Fibroblast of pulmonary artery (primary cell): ENCODE results near the gene PRSS12.

Source experiments
- DNase-seq: peaks from one replicate; pipeline ENCODE4 v3.0.0-alpha.2; 2010; ENCODE audit warnings: low read depth
- H3K4me3 ChIP-seq: replicated peaks from 2 replicates; pipeline ENCODE4 v1.5.1; 2011; ENCODE audit warnings: low read depth, mild to moderate bottlenecking, control low read depth, low read length, moderate library complexity
- TF ChIP-seq, protein P1 (sequence below): IDR thresholded peaks from 2 replicates; pipeline ENCODE4 v1.5.1; 2011; ENCODE audit warnings: mild to moderate bottlenecking, control low read depth, low read length, inconsistent platforms; ENCODE audit errors: missing control alignments

Gene PRSS12

GRCh38 chr4:118249890-118250289, 102.9 kb downstream of the PRSS12 start:
- no peak overlapping the region for H3K4me3 ChIP-seq
- TF ChIP-seq, protein P1, sequence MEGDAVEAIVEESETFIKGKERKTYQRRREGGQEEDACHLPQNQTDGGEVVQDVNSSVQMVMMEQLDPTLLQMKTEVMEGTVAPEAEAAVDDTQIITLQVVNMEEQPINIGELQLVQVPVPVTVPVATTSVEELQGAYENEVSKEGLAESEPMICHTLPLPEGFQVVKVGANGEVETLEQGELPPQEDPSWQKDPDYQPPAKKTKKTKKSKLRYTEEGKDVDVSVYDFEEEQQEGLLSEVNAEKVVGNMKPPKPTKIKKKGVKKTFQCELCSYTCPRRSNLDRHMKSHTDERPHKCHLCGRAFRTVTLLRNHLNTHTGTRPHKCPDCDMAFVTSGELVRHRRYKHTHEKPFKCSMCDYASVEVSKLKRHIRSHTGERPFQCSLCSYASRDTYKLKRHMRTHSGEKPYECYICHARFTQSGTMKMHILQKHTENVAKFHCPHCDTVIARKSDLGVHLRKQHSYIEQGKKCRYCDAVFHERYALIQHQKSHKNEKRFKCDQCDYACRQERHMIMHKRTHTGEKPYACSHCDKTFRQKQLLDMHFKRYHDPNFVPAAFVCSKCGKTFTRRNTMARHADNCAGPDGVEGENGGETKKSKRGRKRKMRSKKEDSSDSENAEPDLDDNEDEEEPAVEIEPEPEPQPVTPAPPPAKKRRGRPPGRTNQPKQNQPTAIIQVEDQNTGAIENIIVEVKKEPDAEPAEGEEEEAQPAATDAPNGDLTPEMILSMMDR = no peak
- no peak for DNase-seq

GRCh38 chr4:118237531-118237930, 115.3 kb downstream of the PRSS12 start:
- TF ChIP-seq, protein P1 = no peak
- H3K4me3 ChIP-seq = no peak overlapping the region
- no peak for DNase-seq

- no peak for DNase-seq
- TF ChIP-seq, protein P1 = no peak
- no peak overlapping the region for H3K4me3 ChIP-seq
Observed at GRCh38 chr4:118235566-118236120, 117.2 kb downstream of the PRSS12 start.
